Mucosa of rectum (tissue), 2 donors: ENCODE results near the gene NME7.
"Not testable (repeated sequence)": the region's sequence is repeated elsewhere in the genome, so short reads cannot be mapped to it uniquely, and the experiment has no call there.

Source experiments
- H3K27ac ChIP-seq, 2 donors: one replicate each; pipeline ENCODE4 v1.7.0; 2013; ENCODE audit warnings: inconsistent platforms in 2 of 2, low read depth in 2 of 2, low read length in 2 of 2
- H3K27me3 ChIP-seq, 2 donors: one replicate each; pipeline ENCODE4 v1.7.0; 2013; ENCODE audit warnings: low read length in 2 of 2; ENCODE audit not compliant: control insufficient read depth in 2 of 2, insufficient read depth in 2 of 2
- H3K36me3 ChIP-seq, 2 donors: one replicate each; pipeline ENCODE4 v1.7.0; 2013; ENCODE audit warnings: low read length in 2 of 2; ENCODE audit not compliant: control insufficient read depth in 2 of 2, insufficient read depth in 2 of 2
- H3K4me1 ChIP-seq, 2 donors: one replicate each; pipeline ENCODE4 v1.7.0; 2013; ENCODE audit warnings: low read length in 2 of 2, mild to moderate bottlenecking in 1 of 2; ENCODE audit not compliant: control insufficient read depth in 2 of 2, insufficient read depth in 2 of 2
- H3K4me3 ChIP-seq, 2 donors: one replicate each; pipeline ENCODE4 v1.7.0; 2013; ENCODE audit warnings: low read length in 2 of 2
- H3K9ac ChIP-seq, 2 donors: one replicate each; pipeline ENCODE4 v1.7.0; 2013; ENCODE audit warnings: low read length in 2 of 2, low read depth in 1 of 2, mild to moderate bottlenecking in 1 of 2
- H3K9me3 ChIP-seq, 2 donors: one replicate each; pipeline ENCODE4 v1.7.0; 2013; ENCODE audit warnings: low read length in 2 of 2; ENCODE audit not compliant: control insufficient read depth in 2 of 2
- donor health status: healthy.
- donor health status: Normal muscosa, but diverticular disease.

Gene NME7

DNA sequence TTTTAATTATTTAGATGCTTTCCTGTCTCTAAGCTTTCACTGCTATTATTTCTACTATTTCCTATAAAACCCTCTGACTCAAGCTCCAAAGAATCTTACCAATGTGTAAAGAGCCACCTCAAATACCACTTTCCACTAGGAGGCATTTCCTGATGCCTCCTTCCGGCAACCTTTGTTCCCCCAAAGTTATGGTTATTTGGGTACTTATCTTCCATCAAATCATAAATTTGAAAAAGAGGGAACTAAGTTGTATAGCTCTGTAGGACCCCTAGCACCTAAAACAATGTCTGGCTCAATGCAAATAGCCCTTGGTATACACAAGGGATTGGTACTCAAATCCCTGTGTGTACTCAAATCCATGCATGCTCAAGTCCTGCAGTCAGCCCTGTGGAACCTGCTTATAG is 79.6 kb downstream of the NME7 start:
- H3K9ac ChIP-seq, result no peak overlapping the region

GRCh38 chr1:169287280-169287679 is 80.3 kb downstream of the NME7 start:
- no peaks in the 10 kb centered on the region for H3K27me3 ChIP-seq
- no peaks in the 10 kb centered on the region for H3K9me3 ChIP-seq
- no peak overlapping the region for H3K4me3 ChIP-seq
- no peaks in the 10 kb centered on the region for H3K4me1 ChIP-seq
- no peak overlapping the region for H3K9ac ChIP-seq
- no peak overlapping the region for H3K27ac ChIP-seq
- H3K36me3 ChIP-seq, result no peaks in the 10 kb centered on the region

More for the DNA sequence above, 79.6 kb downstream of the NME7 start:
- Histone ChIP-seq H3K4me3 (no peak overlapping the region), H3K27me3 (no peaks in the 10 kb centered on the region), H3K4me1 (no peaks in the 10 kb centered on the region), H3K9me3 (no peaks in the 10 kb centered on the region), H3K36me3 (no peaks in the 10 kb centered on the region), H3K27ac (no peak overlapping the region)

GRCh38 chr1:169281562-169281961 is 86.0 kb downstream of the NME7 start:
- H3K27me3 ChIP-seq, H3K4me3 ChIP-seq, H3K9me3 ChIP-seq, H3K9ac ChIP-seq, H3K36me3 ChIP-seq, H3K4me1 ChIP-seq, H3K27ac ChIP-seq: not testable (repeated sequence)

- Histone ChIP-seq H3K27me3 (no peaks in the 10 kb centered on the region), H3K36me3 (no peaks in the 10 kb centered on the region), H3K9ac (no peak overlapping the region), H3K4me3 (no peak overlapping the region), H3K27ac (no peak overlapping the region), H3K4me1 (peaks cover 0 to 7% of the 10 kb centered on the region in 2 donors), H3K9me3 (no peaks in the 10 kb centered on the region)
These were observed 96.5 kb downstream of the NME7 start for GRCh38 chr1:169271098-169271497.

DNA sequence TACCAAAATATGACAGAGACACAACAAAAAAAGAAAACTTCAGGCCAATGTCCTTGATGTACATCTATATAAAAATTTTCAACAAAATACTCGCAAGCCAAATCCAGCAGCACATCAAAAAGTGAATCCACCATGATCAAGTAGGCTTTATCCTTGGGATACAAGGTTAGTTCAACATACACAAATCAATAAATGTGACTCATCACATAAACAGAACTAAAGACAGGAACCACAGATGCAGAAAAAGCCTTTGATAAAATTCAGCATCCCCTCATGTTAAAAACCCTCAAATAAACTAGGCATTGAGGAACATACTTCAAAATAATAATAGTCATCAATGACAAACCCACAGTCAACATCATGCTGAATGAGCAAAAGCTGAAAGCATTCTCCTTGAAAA is 101.5 kb downstream of the NME7 start:
- Histone ChIP-seq H3K4me1 (peaks cover 0 to 3% of the 10 kb centered on the region in 2 donors), H3K4me3 (no peak overlapping the region), H3K9me3 (no peaks in the 10 kb centered on the region), H3K9ac (no peak overlapping the region), H3K27me3 (no peaks in the 10 kb centered on the region), H3K36me3 (no peaks in the 10 kb centered on the region), H3K27ac (no peak overlapping the region)

DNA sequence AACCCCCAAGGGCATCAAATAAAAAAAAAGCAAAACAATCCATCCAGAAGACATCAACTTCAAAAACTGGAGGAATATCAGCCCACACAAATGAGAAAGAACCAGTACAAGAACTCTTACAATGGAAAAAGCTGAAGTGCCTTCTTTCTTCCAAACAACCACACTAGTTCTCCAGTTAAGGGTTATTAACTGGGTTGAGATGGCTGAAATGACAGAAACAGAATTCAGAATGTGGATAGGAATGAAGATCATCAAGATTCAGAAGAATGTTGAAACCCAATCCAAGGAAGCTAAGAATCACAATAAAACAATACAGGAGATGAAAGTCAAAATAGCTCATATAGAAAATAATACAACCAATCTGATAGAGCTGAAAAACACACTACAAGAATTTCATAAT is 104.5 kb downstream of the NME7 start:
- H3K9me3 ChIP-seq, result no peaks in the 10 kb centered on the region
- H3K27ac ChIP-seq, result no peak overlapping the region
- no peak overlapping the region for H3K9ac ChIP-seq
- no peak overlapping the region for H3K4me3 ChIP-seq
- no peaks in the 10 kb centered on the region for H3K27me3 ChIP-seq
- H3K4me1 ChIP-seq, result no peaks in the 10 kb centered on the region
- no peaks in the 10 kb centered on the region for H3K36me3 ChIP-seq

DNA sequence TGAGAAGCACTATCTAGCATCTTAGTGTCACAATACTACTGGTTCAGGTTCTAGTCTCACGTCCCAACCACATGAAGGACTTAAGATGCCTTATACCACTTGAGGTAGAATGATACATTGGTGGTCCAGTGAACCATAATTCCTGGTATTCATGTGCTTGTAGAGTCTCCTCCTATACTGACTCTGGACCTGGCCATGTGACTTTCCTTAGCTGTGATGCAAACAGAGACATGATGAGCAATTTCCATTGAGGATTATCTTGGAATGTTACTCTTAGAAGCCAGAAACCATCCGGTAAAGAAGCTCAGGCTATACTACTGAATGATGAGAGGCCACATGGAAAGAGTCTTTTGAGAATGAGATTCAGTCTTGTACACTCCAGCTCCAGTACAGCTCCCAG is 105.7 kb downstream of the NME7 start:
- Histone ChIP-seq H3K36me3 (no peaks in the 10 kb centered on the region), H3K4me3 (no peak overlapping the region), H3K27me3 (no peaks in the 10 kb centered on the region), H3K4me1 (no peaks in the 10 kb centered on the region), H3K27ac (no peak overlapping the region), H3K9ac (no peak overlapping the region), H3K9me3 (no peaks in the 10 kb centered on the region)

GRCh38 chr1:169260478-169261151 is 107.0 kb downstream of the NME7 start:
- Histone ChIP-seq H3K27ac (no peak overlapping the region), H3K9me3 (no peaks in the 10 kb centered on the region), H3K9ac (no peak overlapping the region), H3K4me3 (no peak overlapping the region), H3K27me3 (no peaks in the 10 kb centered on the region), H3K4me1 (no peaks in the 10 kb centered on the region), H3K36me3 (no peaks in the 10 kb centered on the region)

DNA sequence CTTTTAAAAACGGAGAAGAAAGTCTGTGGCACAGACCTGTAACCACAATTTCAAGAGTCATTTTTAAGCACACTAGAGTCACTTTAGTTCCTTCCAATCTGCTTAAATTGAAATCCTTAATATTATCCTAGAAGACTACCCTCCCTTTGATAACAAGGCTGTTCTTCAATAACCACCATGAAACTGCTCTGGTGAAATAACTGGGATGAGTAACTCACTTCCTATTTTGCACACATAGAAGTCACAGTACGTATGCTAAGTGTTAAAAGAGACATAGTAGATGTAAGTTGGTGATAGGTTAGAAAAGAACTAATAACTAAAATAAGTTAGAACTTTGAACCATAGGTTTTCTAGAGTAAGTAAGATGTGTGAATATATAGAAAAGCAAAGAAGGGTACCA is 107.8 kb downstream of the NME7 start:
- Histone ChIP-seq H3K9me3 (no peaks in the 10 kb centered on the region), H3K4me1 (no peaks in the 10 kb centered on the region), H3K4me3 (no peak overlapping the region), H3K36me3 (no peaks in the 10 kb centered on the region), H3K27ac (no peak overlapping the region), H3K9ac (no peak overlapping the region), H3K27me3 (no peaks in the 10 kb centered on the region)

GRCh38 chr1:169250795-169251194 is 116.8 kb downstream of the NME7 start:
- Histone ChIP-seq H3K9ac (no peak overlapping the region), H3K36me3 (no peaks in the 10 kb centered on the region), H3K27ac (no peak overlapping the region), H3K27me3 (no peaks in the 10 kb centered on the region), H3K9me3 (no peaks in the 10 kb centered on the region), H3K4me1 (no peaks in the 10 kb centered on the region), H3K4me3 (no peak overlapping the region)

DNA sequence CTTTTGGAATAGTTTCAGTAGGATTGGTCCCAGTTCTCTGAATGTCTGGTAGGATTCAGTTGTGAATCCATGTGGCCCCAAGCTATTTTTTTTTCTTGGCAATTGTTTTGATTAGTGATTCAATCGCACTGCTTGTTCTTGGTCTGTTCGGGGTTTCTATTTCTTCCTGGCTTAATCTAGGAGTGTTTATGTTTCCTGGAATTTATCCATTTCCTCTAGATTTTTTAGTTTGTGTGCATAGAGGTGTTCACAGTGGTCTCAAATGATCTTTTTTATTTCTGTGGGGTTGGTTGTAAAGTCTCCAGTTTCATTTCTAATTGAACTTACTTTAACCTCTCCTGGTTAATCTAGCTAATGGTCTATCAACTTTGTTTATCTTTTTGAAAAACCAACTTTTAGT is 117.6 kb downstream of the NME7 start:
- Histone ChIP-seq H3K27ac (no peak overlapping the region), H3K27me3 (no peaks in the 10 kb centered on the region), H3K4me1 (no peaks in the 10 kb centered on the region), H3K4me3 (no peak overlapping the region), H3K36me3 (no peaks in the 10 kb centered on the region), H3K9ac (no peak overlapping the region), H3K9me3 (no peaks in the 10 kb centered on the region)
